ENCODE measurements around the gene MGAT5.

Gene MGAT5

GRCh38 chr2:134254824-134255223 is 952 bp downstream of the MGAT5 start:
- Histone ChIP-seq H3K4me1 (ENCODE audit: insufficient read depth, low read length) (no peaks in the 10 kb centered on the region), H3K9ac (ENCODE audit: low read depth, low read length) (no peak overlapping the region), H3K36me3 (ENCODE audit: insufficient read depth, low read length) (no peaks in the 10 kb centered on the region), H3K9me3 (ENCODE audit: control insufficient read depth, insufficient read depth, low read length) (no peaks in the 10 kb centered on the region)

- Histone ChIP-seq H3K4me1 (ENCODE audit: insufficient read depth, low read length) (peaks cover 6% of the 10 kb centered on the region), H3K9me3 (ENCODE audit: control insufficient read depth, insufficient read depth, low read length) (no peaks in the 10 kb centered on the region), H3K36me3 (ENCODE audit: insufficient read depth, low read length) (no peaks in the 10 kb centered on the region), H3K9ac (ENCODE audit: low read depth, low read length) (no peak overlapping the region)
These were observed 3.1 kb downstream of the MGAT5 start for GRCh38 chr2:134256956-134257355.

GRCh38 chr2:134257509-134257908 is 3.6 kb downstream of the MGAT5 start:
- peaks cover 6% of the 10 kb centered on the region for H3K4me1 ChIP-seq (ENCODE audit: insufficient read depth, low read length)
- H3K9ac ChIP-seq (ENCODE audit: low read depth, low read length): no peak overlapping the region
- H3K36me3 ChIP-seq (ENCODE audit: insufficient read depth, low read length): no peaks in the 10 kb centered on the region
- H3K9me3 ChIP-seq (ENCODE audit: control insufficient read depth, insufficient read depth, low read length): no peaks in the 10 kb centered on the region

- Histone ChIP-seq H3K36me3 (ENCODE audit: insufficient read depth, low read length) (no peaks in the 10 kb centered on the region), H3K9me3 (ENCODE audit: control insufficient read depth, insufficient read depth, low read length) (no peaks in the 10 kb centered on the region), H3K4me1 (ENCODE audit: insufficient read depth, low read length) (peaks cover 6% of the 10 kb centered on the region), H3K9ac (ENCODE audit: low read depth, low read length) (no peak overlapping the region)
These were observed 4.3 kb downstream of the MGAT5 start for GRCh38 chr2:134257965-134258683.

GRCh38 chr2:134258684-134259388 is 5.0 kb downstream of the MGAT5 start:
- Histone ChIP-seq H3K9me3 (ENCODE audit: control insufficient read depth, insufficient read depth, low read length) (no peaks in the 10 kb centered on the region), H3K4me1 (ENCODE audit: insufficient read depth, low read length) (peaks cover 6% of the 10 kb centered on the region), H3K9ac (ENCODE audit: low read depth, low read length) (no peak overlapping the region), H3K36me3 (ENCODE audit: insufficient read depth, low read length) (no peaks in the 10 kb centered on the region)

GRCh38 chr2:134259571-134259970 is 5.7 kb downstream of the MGAT5 start:
- Histone ChIP-seq H3K36me3 (ENCODE audit: insufficient read depth, low read length) (no peaks in the 10 kb centered on the region), H3K9me3 (ENCODE audit: control insufficient read depth, insufficient read depth, low read length) (no peaks in the 10 kb centered on the region), H3K9ac (ENCODE audit: low read depth, low read length) (no peak overlapping the region), H3K4me1 (ENCODE audit: insufficient read depth, low read length) (peaks cover 6% of the 10 kb centered on the region)

- peaks cover 6% of the 10 kb centered on the region for H3K4me1 ChIP-seq (ENCODE audit: insufficient read depth, low read length)
- no peaks in the 10 kb centered on the region for H3K36me3 ChIP-seq (ENCODE audit: insufficient read depth, low read length)
- no peak overlapping the region for H3K9ac ChIP-seq (ENCODE audit: low read depth, low read length)
- no peaks in the 10 kb centered on the region for H3K9me3 ChIP-seq (ENCODE audit: control insufficient read depth, insufficient read depth, low read length)
These were observed 6.1 kb downstream of the MGAT5 start for GRCh38 chr2:134259994-134260393.

GRCh38 chr2:134260713-134261112 is 6.8 kb downstream of the MGAT5 start:
- Histone ChIP-seq H3K9ac (ENCODE audit: low read depth, low read length) (no peak overlapping the region), H3K36me3 (ENCODE audit: insufficient read depth, low read length) (no peaks in the 10 kb centered on the region), H3K9me3 (ENCODE audit: control insufficient read depth, insufficient read depth, low read length) (no peaks in the 10 kb centered on the region), H3K4me1 (ENCODE audit: insufficient read depth, low read length) (peaks cover 6% of the 10 kb centered on the region)

GRCh38 chr2:134261398-134262131 is 7.7 kb downstream of the MGAT5 start:
- peaks cover 6% of the 10 kb centered on the region for H3K4me1 ChIP-seq (ENCODE audit: insufficient read depth, low read length)
- no peaks in the 10 kb centered on the region for H3K9me3 ChIP-seq (ENCODE audit: control insufficient read depth, insufficient read depth, low read length)
- no peak overlapping the region for H3K9ac ChIP-seq (ENCODE audit: low read depth, low read length)
- no peaks in the 10 kb centered on the region for H3K36me3 ChIP-seq (ENCODE audit: insufficient read depth, low read length)

GRCh38 chr2:134262684-134263083 is 8.8 kb downstream of the MGAT5 start:
- H3K36me3 ChIP-seq (ENCODE audit: insufficient read depth, low read length): no peaks in the 10 kb centered on the region
- no peaks in the 10 kb centered on the region for H3K9me3 ChIP-seq (ENCODE audit: control insufficient read depth, insufficient read depth, low read length)
- no peak overlapping the region for H3K9ac ChIP-seq (ENCODE audit: low read depth, low read length)
- H3K4me1 ChIP-seq (ENCODE audit: insufficient read depth, low read length): peaks cover 6% of the 10 kb centered on the region

GRCh38 chr2:134268265-134268664 is 14.4 kb downstream of the MGAT5 start:
- Histone ChIP-seq H3K9ac (ENCODE audit: low read depth, low read length) (no peak overlapping the region), H3K9me3 (ENCODE audit: control insufficient read depth, insufficient read depth, low read length) (no peaks in the 10 kb centered on the region), H3K4me1 (ENCODE audit: insufficient read depth, low read length) (no peaks in the 10 kb centered on the region), H3K36me3 (ENCODE audit: insufficient read depth, low read length) (no peaks in the 10 kb centered on the region)

- Histone ChIP-seq H3K36me3 (ENCODE audit: insufficient read depth, low read length) (no peaks in the 10 kb centered on the region), H3K9me3 (ENCODE audit: control insufficient read depth, insufficient read depth, low read length) (no peaks in the 10 kb centered on the region), H3K9ac (ENCODE audit: low read depth, low read length) (no peak overlapping the region), H3K4me1 (ENCODE audit: insufficient read depth, low read length) (no peaks in the 10 kb centered on the region)
These were observed 15.4 kb downstream of the MGAT5 start for GRCh38 chr2:134269230-134269629.

- no peaks in the 10 kb centered on the region for H3K9me3 ChIP-seq (ENCODE audit: control insufficient read depth, insufficient read depth, low read length)
- H3K9ac ChIP-seq (ENCODE audit: low read depth, low read length): no peak overlapping the region
- no peaks in the 10 kb centered on the region for H3K36me3 ChIP-seq (ENCODE audit: insufficient read depth, low read length)
- peaks cover 4% of the 10 kb centered on the region; the same call in 1 of the 2 replicates for H3K4me1 ChIP-seq (ENCODE audit: insufficient read depth, low read length)
These were observed 16.3 kb downstream of the MGAT5 start for GRCh38 chr2:134269972-134270735.

GRCh38 chr2:134271758-134272157 is 17.9 kb downstream of the MGAT5 start:
- no peaks in the 10 kb centered on the region for H3K9me3 ChIP-seq (ENCODE audit: control insufficient read depth, insufficient read depth, low read length)
- H3K9ac ChIP-seq (ENCODE audit: low read depth, low read length): no peak overlapping the region
- no peaks in the 10 kb centered on the region for H3K36me3 ChIP-seq (ENCODE audit: insufficient read depth, low read length)
- peaks cover 4% of the 10 kb centered on the region; the same call in 1 of the 2 replicates for H3K4me1 ChIP-seq (ENCODE audit: insufficient read depth, low read length)

Data from ES-I3 (cell line).